ENCODE measurements around the gene FN3K.

GRCh38 chr17:82772026-82772425, 36.6 kb downstream of the FN3K start:
- TF ChIP-seq POLR2A (IDR thresholded peaks at IDR 0.05) (no peak), CTCF (IDR thresholded peaks at IDR 0.05) (no peak), EP300 (IDR thresholded peaks at IDR 0.05) (no peak)

Data from tibial nerve (tissue), 4 donors.